ENCODE measurements around the gene TPBG. TPM values are rescaled to one million over a fixed set of nuclear protein-coding genes. Genes with fewer than 3 reads are reported as not detected.

TPBG gene
- total RNA-seq, 2 donors from 2014 or later, result 34.0 to 39.1 TPM

DNA sequence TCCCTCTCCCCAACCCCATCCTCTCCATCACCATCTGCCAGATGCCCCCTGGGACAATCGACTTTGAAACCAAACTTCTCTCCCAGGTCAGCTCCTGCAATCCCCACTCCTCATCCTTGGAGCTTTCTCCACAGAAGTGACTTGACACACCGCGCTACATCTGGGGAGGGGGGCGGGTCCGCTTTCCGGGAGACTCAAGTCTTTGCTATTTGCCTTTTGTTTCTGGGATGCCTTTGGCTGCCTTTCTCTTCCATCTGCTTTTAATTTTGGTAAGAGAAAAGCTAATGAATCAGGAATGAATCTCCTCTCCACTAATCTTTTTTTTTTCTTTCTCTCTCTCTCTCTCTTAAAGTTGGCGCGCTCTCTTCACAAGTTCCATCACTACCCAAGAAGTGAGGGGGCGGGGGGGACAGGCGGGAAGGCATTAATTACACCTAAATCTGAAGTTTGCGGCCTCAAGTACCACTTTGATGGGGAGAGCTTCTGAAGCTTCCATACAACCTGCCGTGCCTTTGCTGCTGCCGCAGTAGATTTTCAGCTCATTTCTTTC, 664 bp upstream of the TPBG start:
- Histone ChIP-seq H3K27me3 (ENCODE audit: control insufficient read depth, insufficient read depth, low read length, poor library complexity, severe bottlenecking) (no peaks in the 10 kb centered on the region), H3K9me3 (ENCODE audit: control insufficient read depth, low read length) (no peaks in the 10 kb centered on the region), H3K4me1 (ENCODE audit: control insufficient read depth, insufficient read depth, low read length) (peaks cover 3% of the 10 kb centered on the region), H3K4me3 (ENCODE audit: low read length) (peak overlapping the region; percentile 84), H3K9ac (ENCODE audit: extremely low read depth, low read length, poor library complexity, severe bottlenecking) (peak overlapping the region; percentile 63), H3K36me3 (ENCODE audit: control insufficient read depth, insufficient read depth, low read length) (peaks cover 14% of the 10 kb centered on the region), H3K27ac (ENCODE audit: low read depth, low read length) (no peak overlapping the region)
- 0 to 5% methylated on average over 5 to 13 of the region's 13 CpGs for WGBS, 2 experiments (ENCODE audit: insufficient coverage in 1 of 2, insufficient read length in 1 of 2)
- Mint-ChIP-seq H3K4me3 (peak overlapping the region; percentile 99), H3K4me1 (peaks cover 21% of the 10 kb centered on the region), H3K36me3 (ENCODE audit: low read depth) (peaks cover 10% of the 10 kb centered on the region), H3K27me3 (ENCODE audit: insufficient read depth) (peaks cover 14% of the 10 kb centered on the region), H3K27ac (peak overlapping the region; percentile 94), H3K9me3 (no peaks in the 10 kb centered on the region)
- TF ChIP-seq CTCF (conservative IDR thresholded peaks at IDR 0.05), result no peak
- peak; percentile 61 for DNase-seq

GRCh38 chr6:82364087-82365015, 734 bp downstream of the TPBG start:
- no peak for TF ChIP-seq CTCF (conservative IDR thresholded peaks at IDR 0.05)
- Histone ChIP-seq H3K4me1 (ENCODE audit: control insufficient read depth, insufficient read depth, low read length) (peaks cover 7% of the 10 kb centered on the region), H3K9ac (ENCODE audit: extremely low read depth, low read length, poor library complexity, severe bottlenecking) (peak overlapping the region; percentile 63), H3K36me3 (ENCODE audit: control insufficient read depth, insufficient read depth, low read length) (peaks cover 14% of the 10 kb centered on the region), H3K4me3 (ENCODE audit: low read length) (peak overlapping the region; percentile 84), H3K27me3 (ENCODE audit: control insufficient read depth, insufficient read depth, low read length, poor library complexity, severe bottlenecking) (no peaks in the 10 kb centered on the region), H3K27ac (ENCODE audit: low read depth, low read length) (peak overlapping the region; percentile 83), H3K9me3 (ENCODE audit: control insufficient read depth, low read length) (no peaks in the 10 kb centered on the region)
- H3K4me1 Mint-ChIP-seq, result peaks cover 21% of the 10 kb centered on the region
- peaks cover 14% of the 10 kb centered on the region for H3K27me3 Mint-ChIP-seq (ENCODE audit: insufficient read depth)
- peak overlapping the region; percentile 99 for H3K4me3 Mint-ChIP-seq
- no peaks in the 10 kb centered on the region for H3K9me3 Mint-ChIP-seq
- peak; percentile 89 for DNase-seq
- H3K27ac Mint-ChIP-seq, result peak overlapping the region; percentile 94
- 0% methylated on average over 13 to 88 of the region's 88 CpGs for WGBS, 2 experiments (ENCODE audit: insufficient coverage in 1 of 2, insufficient read length in 1 of 2)
- H3K36me3 Mint-ChIP-seq (ENCODE audit: low read depth), result peaks cover 10% of the 10 kb centered on the region

GRCh38 chr6:82365016-82365795, 1.6 kb downstream of the TPBG start:
- Histone ChIP-seq H3K4me1 (ENCODE audit: control insufficient read depth, insufficient read depth, low read length) (peaks cover 7% of the 10 kb centered on the region), H3K9ac (ENCODE audit: extremely low read depth, low read length, poor library complexity, severe bottlenecking) (peak overlapping the region; percentile 63), H3K27ac (ENCODE audit: low read depth, low read length) (peak overlapping the region; percentile 83), H3K4me3 (ENCODE audit: low read length) (peak overlapping the region; percentile 84), H3K36me3 (ENCODE audit: control insufficient read depth, insufficient read depth, low read length) (peaks cover 14% of the 10 kb centered on the region), H3K27me3 (ENCODE audit: control insufficient read depth, insufficient read depth, low read length, poor library complexity, severe bottlenecking) (no peaks in the 10 kb centered on the region), H3K9me3 (ENCODE audit: control insufficient read depth, low read length) (no peaks in the 10 kb centered on the region)
- DNase-seq, result peak; percentile 84
- H3K27me3 Mint-ChIP-seq (ENCODE audit: insufficient read depth), result peaks cover 14% of the 10 kb centered on the region
- WGBS, 2 experiments (ENCODE audit: insufficient coverage in 1 of 2, insufficient read length in 1 of 2), result 5 to 6% methylated on average over 16 to 67 of the region's 67 CpGs
- peaks cover 10% of the 10 kb centered on the region for H3K36me3 Mint-ChIP-seq (ENCODE audit: low read depth)
- H3K27ac Mint-ChIP-seq, result peak overlapping the region; percentile 84
- H3K4me1 Mint-ChIP-seq, result peaks cover 23% of the 10 kb centered on the region
- peak; percentile 60 for TF ChIP-seq CTCF (conservative IDR thresholded peaks at IDR 0.05)
- H3K9me3 Mint-ChIP-seq, result no peaks in the 10 kb centered on the region
- H3K4me3 Mint-ChIP-seq, result peak overlapping the region; percentile 99

Data from endodermal cell (in vitro differentiated cells).